ENCODE measurements around the gene MT1F. TPM values are rescaled to one million over a fixed set of nuclear protein-coding genes. Genes with fewer than 3 reads are reported as not detected.

MT1F gene
- total and polyA plus RNA-seq, 2 experiments from 2014 or later: not detected

DNA sequence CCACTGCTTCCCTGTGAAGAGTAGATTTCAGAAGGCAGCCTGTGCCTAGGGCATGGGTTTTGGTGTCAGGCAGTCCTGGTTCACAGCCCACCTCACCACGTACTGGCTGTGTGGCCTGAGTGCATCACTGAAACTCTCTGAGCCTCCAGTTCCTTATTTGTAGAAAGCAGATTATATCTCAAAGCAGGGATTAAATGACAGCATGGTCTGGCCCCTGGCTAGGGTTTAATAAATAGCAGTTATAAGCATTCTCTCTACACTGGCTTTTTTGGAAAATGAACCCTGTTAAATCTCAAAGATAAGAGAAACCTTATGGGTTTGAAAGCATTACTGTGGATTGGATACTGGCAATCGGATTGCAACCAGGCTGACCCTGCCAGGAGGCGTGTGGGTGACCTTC, 28.2 kb upstream of the MT1F start:
- Histone ChIP-seq H3K9me3 (ENCODE audit: low read depth) (no peaks in the 10 kb centered on the region), H3K4me1 (ENCODE audit: low read depth) (peaks cover 5% of the 10 kb centered on the region), H3K27me3 (peaks cover 100% of the 10 kb centered on the region), H3K27ac (no peak overlapping the region), H3K4me3 (no peak overlapping the region), H3K36me3 (no peaks in the 10 kb centered on the region)
- TF ChIP-seq, protein P1, sequence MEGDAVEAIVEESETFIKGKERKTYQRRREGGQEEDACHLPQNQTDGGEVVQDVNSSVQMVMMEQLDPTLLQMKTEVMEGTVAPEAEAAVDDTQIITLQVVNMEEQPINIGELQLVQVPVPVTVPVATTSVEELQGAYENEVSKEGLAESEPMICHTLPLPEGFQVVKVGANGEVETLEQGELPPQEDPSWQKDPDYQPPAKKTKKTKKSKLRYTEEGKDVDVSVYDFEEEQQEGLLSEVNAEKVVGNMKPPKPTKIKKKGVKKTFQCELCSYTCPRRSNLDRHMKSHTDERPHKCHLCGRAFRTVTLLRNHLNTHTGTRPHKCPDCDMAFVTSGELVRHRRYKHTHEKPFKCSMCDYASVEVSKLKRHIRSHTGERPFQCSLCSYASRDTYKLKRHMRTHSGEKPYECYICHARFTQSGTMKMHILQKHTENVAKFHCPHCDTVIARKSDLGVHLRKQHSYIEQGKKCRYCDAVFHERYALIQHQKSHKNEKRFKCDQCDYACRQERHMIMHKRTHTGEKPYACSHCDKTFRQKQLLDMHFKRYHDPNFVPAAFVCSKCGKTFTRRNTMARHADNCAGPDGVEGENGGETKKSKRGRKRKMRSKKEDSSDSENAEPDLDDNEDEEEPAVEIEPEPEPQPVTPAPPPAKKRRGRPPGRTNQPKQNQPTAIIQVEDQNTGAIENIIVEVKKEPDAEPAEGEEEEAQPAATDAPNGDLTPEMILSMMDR (IDR thresholded peaks at IDR 0.05; ENCODE audit: low read depth, low read length): no peak
- DNase-seq (ENCODE audit: low read depth in 1 of 2, low spot score in 1 of 2): no peak

DNA sequence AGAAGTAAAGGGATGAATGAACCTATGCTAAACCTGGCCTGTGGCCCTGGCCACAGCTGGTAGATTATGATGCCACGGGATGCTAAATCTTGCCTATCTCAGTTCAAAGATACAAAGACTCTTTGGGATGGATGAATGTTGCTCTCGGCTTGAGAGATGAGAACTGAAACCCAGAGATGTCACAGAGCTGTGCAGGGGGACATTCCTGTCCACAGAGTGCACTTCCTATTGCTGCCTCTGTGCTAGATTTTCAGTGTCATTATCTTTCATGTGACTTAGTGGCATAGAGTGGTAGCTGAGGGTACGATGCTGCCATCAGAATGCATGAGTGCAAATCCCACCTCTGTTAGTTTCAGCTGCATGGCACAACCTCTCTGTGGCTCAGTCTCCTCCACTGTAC, 27.6 kb upstream of the MT1F start:
- Histone ChIP-seq H3K27ac (no peak overlapping the region), H3K4me3 (no peak overlapping the region), H3K9me3 (ENCODE audit: low read depth) (no peaks in the 10 kb centered on the region), H3K4me1 (ENCODE audit: low read depth) (peaks cover 5% of the 10 kb centered on the region), H3K36me3 (no peaks in the 10 kb centered on the region), H3K27me3 (peaks cover 100% of the 10 kb centered on the region)
- TF ChIP-seq, protein P1 (IDR thresholded peaks at IDR 0.05; ENCODE audit: low read depth, low read length): no peak
- no peak for DNase-seq (ENCODE audit: low read depth in 1 of 2, low spot score in 1 of 2)

DNA sequence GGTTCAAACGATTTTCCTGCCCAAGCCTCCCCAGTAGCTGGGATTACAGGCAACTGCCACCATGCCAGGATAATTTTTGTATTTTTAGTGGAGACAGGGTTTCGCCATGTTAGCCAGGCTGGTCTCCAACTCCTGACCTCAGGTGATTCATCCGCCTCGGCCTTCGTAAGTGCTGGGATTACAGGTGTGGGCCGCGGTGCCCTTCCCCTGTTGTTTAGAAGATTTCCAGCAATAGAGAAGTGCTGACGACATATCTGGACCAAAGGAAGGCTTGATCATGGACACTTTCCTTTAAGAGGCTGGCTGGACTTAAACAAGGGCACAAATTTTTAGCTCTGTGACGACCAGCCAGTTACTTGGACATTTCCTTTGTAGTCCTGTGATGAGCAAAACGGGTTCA, 26.6 kb upstream of the MT1F start:
- Histone ChIP-seq H3K9me3 (ENCODE audit: low read depth) (no peaks in the 10 kb centered on the region), H3K27ac (no peak overlapping the region), H3K4me1 (ENCODE audit: low read depth) (no peaks in the 10 kb centered on the region), H3K27me3 (peaks cover 100% of the 10 kb centered on the region), H3K36me3 (no peaks in the 10 kb centered on the region), H3K4me3 (no peak overlapping the region)
- TF ChIP-seq, protein P1 (IDR thresholded peaks at IDR 0.05; ENCODE audit: low read depth, low read length): no peak
- no peak for DNase-seq (ENCODE audit: low read depth in 1 of 2, low spot score in 1 of 2)

DNA sequence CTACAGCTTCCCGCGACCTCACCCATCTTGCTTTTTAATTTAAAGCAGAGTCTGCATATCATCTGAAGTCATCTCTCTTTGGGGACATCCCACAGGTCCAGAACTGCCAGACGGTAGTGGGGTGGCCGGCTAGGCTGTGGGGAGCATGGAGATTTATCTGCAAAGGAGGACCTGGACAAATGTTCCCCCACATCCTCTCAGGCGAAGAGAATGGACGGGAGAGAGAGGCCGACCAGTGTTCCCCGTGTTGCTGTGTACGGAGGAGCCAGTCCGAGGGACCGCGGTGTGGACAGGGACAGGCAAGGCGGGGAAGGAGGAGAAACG, 26.0 kb upstream of the MT1F start:
- TF ChIP-seq, protein P1 (IDR thresholded peaks at IDR 0.05; ENCODE audit: low read depth, low read length): no peak
- no peaks in the 10 kb centered on the region for H3K4me1 ChIP-seq (ENCODE audit: low read depth)
- peak in 1 of 2 donors; percentile 31 for DNase-seq (ENCODE audit: low read depth in 1 of 2, low spot score in 1 of 2)
- H3K36me3 ChIP-seq: no peaks in the 10 kb centered on the region
- H3K27me3 ChIP-seq: peaks cover 100% of the 10 kb centered on the region
- no peak overlapping the region for H3K27ac ChIP-seq
- H3K9me3 ChIP-seq (ENCODE audit: low read depth): no peaks in the 10 kb centered on the region
- H3K4me3 ChIP-seq: peak overlapping the region; percentile 20

DNA sequence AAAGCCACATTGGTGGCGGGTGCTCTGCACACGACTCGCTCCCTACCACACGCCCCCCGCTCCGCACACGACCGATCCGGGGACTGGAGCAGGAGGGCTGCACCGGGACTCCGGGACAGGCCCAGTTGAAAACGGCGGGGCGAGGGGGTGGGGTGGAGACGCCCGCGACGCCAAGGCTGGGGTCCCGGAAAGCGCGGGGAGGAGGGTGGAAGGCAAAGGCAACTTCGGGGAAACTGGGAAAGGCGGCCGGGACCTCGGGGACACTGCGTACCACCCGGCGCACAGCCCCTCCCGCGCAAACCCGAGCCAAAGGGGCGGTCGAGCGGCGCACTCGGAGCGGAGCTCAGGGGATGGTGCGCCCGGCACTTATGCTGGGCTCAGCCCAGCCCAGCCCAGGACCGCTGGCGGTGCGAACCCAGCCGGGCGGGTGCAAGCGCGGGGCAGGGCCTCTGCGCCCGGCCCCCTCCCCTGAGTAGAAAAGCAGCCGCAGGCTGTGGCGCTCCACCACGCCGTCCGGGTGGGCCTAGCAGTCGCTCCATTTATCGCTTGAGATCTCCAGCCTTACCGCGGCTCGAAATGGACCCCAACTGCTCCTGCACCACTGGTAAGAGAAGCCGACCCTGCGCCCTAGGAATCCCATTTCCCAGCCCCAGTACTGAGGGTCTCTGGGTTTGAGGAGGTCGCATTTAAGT, 25.5 kb upstream of the MT1F start, which contains the start of gene MT1M:
TSS of gene MT1M (plus strand) at position 504 of the 692 bp plus-strand sequence. CDS start at position 577, 73 bp downstream.
- peak; percentile 21 to 28 for DNase-seq (ENCODE audit: low read depth in 1 of 2, low spot score in 1 of 2)
- Histone ChIP-seq H3K4me3 (peak within 1 kb of the TSS; percentile 20), H3K9me3 (ENCODE audit: low read depth) (no peaks in the 10 kb centered on the region), H3K4me1 (ENCODE audit: low read depth) (no peaks in the 10 kb centered on the region), H3K27me3 (peaks cover 100% of the 10 kb centered on the region), H3K27ac (no peak within 1 kb of the TSS), H3K36me3 (no peaks in the 10 kb centered on the region)
- TF ChIP-seq, protein P1 (IDR thresholded peaks at IDR 0.05; ENCODE audit: low read depth, low read length): no peak
